ENCODE data around the gene LRRC61. TPM values are rescaled to one million over a fixed set of nuclear protein-coding genes. Genes with fewer than 3 reads are reported as not detected.
"Not testable (repeated sequence)": the region's sequence is repeated elsewhere in the genome, so short reads cannot be mapped to it uniquely, and the experiment has no call there.

The LRRC61 gene
- total RNA-seq, 2 donors from 2014 or later: 37.1 to 37.3 TPM

DNA sequence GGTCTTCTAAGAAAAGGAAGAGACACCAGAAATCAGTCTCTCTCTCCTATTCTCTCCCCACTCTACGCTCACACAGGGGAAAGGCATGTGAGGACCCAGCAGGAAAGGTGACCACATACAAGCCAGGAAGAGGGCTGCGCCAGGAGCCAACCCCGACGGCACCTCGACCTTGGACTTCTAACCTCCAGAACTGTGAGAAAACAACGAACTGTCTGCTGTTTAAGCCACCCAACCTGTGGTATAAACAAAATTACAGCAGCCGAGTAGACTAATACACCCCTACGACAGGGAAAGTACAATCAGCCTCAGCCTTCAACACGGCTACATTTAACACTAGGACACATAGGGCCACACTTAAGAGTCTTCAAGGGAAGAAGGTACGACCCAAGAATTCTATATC is 26.4 kb upstream of the LRRC61 start:
- ATAC-seq (replicated peaks in 1 of 2); H3K36me3 Mint-ChIP-seq (ENCODE audit: insufficient read depth in 2 of 2); H3K9me3 Mint-ChIP-seq; DNase-seq; H3K27me3 Mint-ChIP-seq (ENCODE audit: low read depth); H3K4me1 Mint-ChIP-seq (ENCODE audit: low read depth); H3K4me3 Mint-ChIP-seq; H3K27ac Mint-ChIP-seq: not testable (repeated sequence)

DNA sequence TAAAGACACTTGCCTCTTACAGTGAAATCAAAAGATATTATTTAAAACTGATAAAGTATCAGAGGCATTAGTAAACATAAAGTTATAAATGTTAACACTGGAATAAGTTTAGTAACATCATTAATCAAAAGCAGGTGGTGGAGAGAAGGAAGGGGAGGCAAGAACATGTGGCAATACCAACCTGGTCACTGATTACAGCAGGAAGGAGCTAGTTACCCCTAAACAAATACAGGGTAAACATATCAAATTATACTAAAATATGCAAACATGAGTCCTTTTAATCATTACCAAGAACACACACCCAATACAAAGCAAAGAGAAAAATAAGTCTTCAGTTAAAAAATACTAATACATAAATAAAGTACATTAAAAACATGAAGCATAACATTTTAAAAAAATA is 25.2 kb upstream of the LRRC61 start:
- not testable (repeated sequence) for H3K9me3 Mint-ChIP-seq; H3K27me3 Mint-ChIP-seq (ENCODE audit: low read depth); H3K36me3 Mint-ChIP-seq (ENCODE audit: insufficient read depth in 2 of 2); ATAC-seq (replicated peaks in 1 of 2); H3K4me1 Mint-ChIP-seq (ENCODE audit: low read depth); DNase-seq; H3K4me3 Mint-ChIP-seq
- H3K27ac Mint-ChIP-seq: peak overlapping the region; percentile 38

GRCh38 chr7:150302908-150303310 is 20.2 kb upstream of the LRRC61 start:
- not testable (repeated sequence) for H3K9me3 Mint-ChIP-seq; H3K27ac Mint-ChIP-seq; ATAC-seq (replicated peaks in 1 of 2); H3K27me3 Mint-ChIP-seq (ENCODE audit: low read depth); H3K4me3 Mint-ChIP-seq; DNase-seq; H3K36me3 Mint-ChIP-seq (ENCODE audit: insufficient read depth in 2 of 2); H3K4me1 Mint-ChIP-seq (ENCODE audit: low read depth)

GRCh38 chr7:150304499-150305258 is 18.5 kb upstream of the LRRC61 start:
- not testable (repeated sequence) for H3K36me3 Mint-ChIP-seq (ENCODE audit: insufficient read depth in 2 of 2); H3K9me3 Mint-ChIP-seq; H3K27ac Mint-ChIP-seq; DNase-seq; H3K27me3 Mint-ChIP-seq (ENCODE audit: low read depth); H3K4me3 Mint-ChIP-seq
- peak in 1 of 2 donors; percentile 25 for ATAC-seq (replicated peaks in 1 of 2)
- H3K4me1 Mint-ChIP-seq (ENCODE audit: low read depth): peaks cover 19% of the 10 kb centered on the region

DNA sequence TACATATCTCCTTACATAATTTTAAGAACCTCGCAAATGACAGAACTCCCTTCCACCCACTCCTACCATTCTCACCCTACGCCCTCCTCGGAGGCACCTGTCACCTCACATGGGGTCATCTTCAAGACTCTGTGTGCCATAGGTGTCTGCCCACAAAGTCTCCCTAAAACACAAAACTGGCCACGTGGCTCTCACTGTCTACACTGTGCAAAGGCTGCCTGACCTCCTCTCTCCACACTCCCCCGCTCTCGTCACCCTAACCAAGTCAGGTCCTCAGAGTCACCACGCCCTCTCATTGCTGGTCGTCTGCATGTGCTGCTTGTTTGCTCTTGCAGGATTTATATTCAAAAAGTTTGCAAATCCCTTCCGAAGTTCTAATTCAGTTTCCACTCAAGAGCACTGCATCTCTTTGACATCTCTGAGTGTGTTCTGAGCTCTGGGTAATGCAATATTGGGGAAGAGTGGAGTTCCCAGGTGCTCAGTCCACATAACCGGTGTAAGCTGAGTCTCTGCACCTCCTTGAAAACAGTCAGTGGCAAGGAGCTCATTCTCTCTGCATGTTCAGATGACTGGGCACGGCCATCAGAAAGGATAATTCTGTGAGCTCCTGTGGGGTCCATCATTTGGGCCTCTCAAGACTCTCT is 17.8 kb upstream of the LRRC61 start:
- not testable (repeated sequence) for H3K4me3 Mint-ChIP-seq; H3K27ac Mint-ChIP-seq; H3K9me3 Mint-ChIP-seq; ATAC-seq (replicated peaks in 1 of 2); H3K36me3 Mint-ChIP-seq (ENCODE audit: insufficient read depth in 2 of 2); DNase-seq; H3K27me3 Mint-ChIP-seq (ENCODE audit: low read depth)
- peaks cover 19% of the 10 kb centered on the region for H3K4me1 Mint-ChIP-seq (ENCODE audit: low read depth)

- DNase-seq; H3K27me3 Mint-ChIP-seq (ENCODE audit: low read depth); ATAC-seq (replicated peaks in 1 of 2); H3K36me3 Mint-ChIP-seq (ENCODE audit: insufficient read depth in 2 of 2); H3K27ac Mint-ChIP-seq; H3K4me3 Mint-ChIP-seq; H3K9me3 Mint-ChIP-seq: not testable (repeated sequence)
- H3K4me1 Mint-ChIP-seq (ENCODE audit: low read depth): peaks cover 19% of the 10 kb centered on the region
These were observed 17.3 kb upstream of the LRRC61 start for GRCh38 chr7:150305903-150306284.

- peaks cover 19% of the 10 kb centered on the region for H3K4me1 Mint-ChIP-seq (ENCODE audit: low read depth)
- not testable (repeated sequence) for H3K9me3 Mint-ChIP-seq; ATAC-seq (replicated peaks in 1 of 2); H3K27ac Mint-ChIP-seq; H3K27me3 Mint-ChIP-seq (ENCODE audit: low read depth); H3K36me3 Mint-ChIP-seq (ENCODE audit: insufficient read depth in 2 of 2); DNase-seq; H3K4me3 Mint-ChIP-seq
These were observed 16.8 kb upstream of the LRRC61 start for GRCh38 chr7:150306377-150306776.

GRCh38 chr7:150307129-150307528 is 16.0 kb upstream of the LRRC61 start:
- peaks cover 19% of the 10 kb centered on the region for H3K4me1 Mint-ChIP-seq (ENCODE audit: low read depth)
- no peak overlapping the region for H3K4me3 Mint-ChIP-seq
- H3K27me3 Mint-ChIP-seq (ENCODE audit: low read depth): no peaks in the 10 kb centered on the region
- no peaks in the 10 kb centered on the region for H3K36me3 Mint-ChIP-seq (ENCODE audit: insufficient read depth in 2 of 2)
- H3K27ac Mint-ChIP-seq: no peak overlapping the region
- ATAC-seq (replicated peaks in 1 of 2) (no peak), DNase-seq (no peak)
- H3K9me3 Mint-ChIP-seq: no peaks in the 10 kb centered on the region

- H3K36me3 Mint-ChIP-seq (ENCODE audit: insufficient read depth in 2 of 2): no peaks in the 10 kb centered on the region
- H3K4me1 Mint-ChIP-seq (ENCODE audit: low read depth): peaks cover 19% of the 10 kb centered on the region
- no peak overlapping the region for H3K4me3 Mint-ChIP-seq
- no peak overlapping the region for H3K27ac Mint-ChIP-seq
- ATAC-seq (replicated peaks in 1 of 2): no peak
- no peaks in the 10 kb centered on the region for H3K27me3 Mint-ChIP-seq (ENCODE audit: low read depth)
- no peak for DNase-seq
- H3K9me3 Mint-ChIP-seq: no peaks in the 10 kb centered on the region
These were observed 15.3 kb upstream of the LRRC61 start for GRCh38 chr7:150307904-150308303.

DNA sequence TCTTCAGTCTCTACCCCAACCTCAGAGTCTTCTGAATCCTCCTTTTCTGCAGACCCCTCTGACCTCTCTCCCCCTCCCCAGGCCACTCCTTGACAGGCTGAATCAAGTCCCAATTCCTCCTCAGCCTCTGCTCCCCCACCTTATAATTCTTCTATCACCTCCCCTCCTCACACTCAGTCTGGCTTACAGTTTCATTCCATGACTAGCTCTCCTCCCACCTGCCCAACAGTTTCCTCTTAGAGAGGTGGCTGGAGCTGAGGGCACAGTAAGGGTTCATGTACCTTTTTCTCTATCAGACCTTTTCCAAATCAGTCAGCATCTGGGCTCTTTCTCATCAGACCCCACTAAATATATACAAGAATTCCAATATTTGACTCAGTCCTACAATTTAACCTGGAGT is 14.6 kb upstream of the LRRC61 start:
- no peak for ATAC-seq (replicated peaks in 1 of 2)
- H3K4me1 Mint-ChIP-seq (ENCODE audit: low read depth): peaks cover 19% of the 10 kb centered on the region
- no peak overlapping the region for H3K27ac Mint-ChIP-seq

GRCh38 chr7:150311146-150311545 is 12.0 kb upstream of the LRRC61 start:
- no peak for DNase-seq
- Mint-ChIP-seq H3K9me3 (no peaks in the 10 kb centered on the region), H3K4me3 (no peak overlapping the region), H3K27ac (no peak overlapping the region), H3K36me3 (ENCODE audit: insufficient read depth in 2 of 2) (no peaks in the 10 kb centered on the region), H3K4me1 (ENCODE audit: low read depth) (peaks cover 11% of the 10 kb centered on the region), H3K27me3 (ENCODE audit: low read depth) (no peaks in the 10 kb centered on the region)
- no peak for ATAC-seq (replicated peaks in 1 of 2)

More for the DNA sequence above, 14.6 kb upstream of the LRRC61 start:
- Mint-ChIP-seq H3K36me3 (ENCODE audit: insufficient read depth in 2 of 2) (no peaks in the 10 kb centered on the region), H3K4me3 (no peak overlapping the region), H3K27me3 (ENCODE audit: low read depth) (no peaks in the 10 kb centered on the region), H3K9me3 (no peaks in the 10 kb centered on the region)
- DNase-seq: no peak

GRCh38 chr7:150311711-150312110 is 11.4 kb upstream of the LRRC61 start:
- Mint-ChIP-seq H3K4me1 (ENCODE audit: low read depth) (peaks cover 11% of the 10 kb centered on the region), H3K4me3 (no peak overlapping the region), H3K27me3 (ENCODE audit: low read depth) (no peaks in the 10 kb centered on the region), H3K9me3 (no peaks in the 10 kb centered on the region), H3K36me3 (ENCODE audit: insufficient read depth in 2 of 2) (no peaks in the 10 kb centered on the region), H3K27ac (no peak overlapping the region)
- DNase-seq: no peak
- no peak for ATAC-seq (replicated peaks in 1 of 2)

- not testable (repeated sequence) for H3K36me3 Mint-ChIP-seq (ENCODE audit: insufficient read depth in 2 of 2); H3K4me3 Mint-ChIP-seq; ATAC-seq (replicated peaks in 1 of 2); H3K9me3 Mint-ChIP-seq; H3K27me3 Mint-ChIP-seq (ENCODE audit: low read depth); H3K27ac Mint-ChIP-seq; DNase-seq
- peaks cover 11% of the 10 kb centered on the region for H3K4me1 Mint-ChIP-seq (ENCODE audit: low read depth)
These were observed 10.3 kb upstream of the LRRC61 start for GRCh38 chr7:150312649-150313366.
